WTC11 (cell line): ENCODE measurements around the gene COL13A1. TPM values are rescaled to one million over a fixed set of nuclear protein-coding genes. Genes with fewer than 3 reads are reported as not detected.
A peak's percentile ranks its signal among the peaks of the same experiment; 100 is the strongest.

Experiments used
- ATAC-seq: fragments of 200-7000 bp; cut with Tn5 transposase; 2 replicates; pipeline ENCODE4 v1.10.0; 2021; ENCODE audit warnings: mild to moderate bottlenecking, moderate library complexity
- CTCF ChIA-PET: fragments of 300-600 bp; sonication (Branson Sonifier 250); formaldehyde crosslinking; loops from one replicate; lab custom pipeline; 2021; ENCODE audit warnings: antibody characterized with exemption; lab: Charles Lee
- POLR2A ChIA-PET: fragments of 350-600 bp; sonication (Branson Sonifier 250); formaldehyde crosslinking; loops from one replicate; lab custom pipeline; 2021; ENCODE audit warnings: antibody characterized with exemption; lab: Charles Lee
- DNase-seq: peaks from one replicate; pipeline ENCODE4 v3.0.0; 2021; ENCODE audit warnings: low spot score
- H3K27ac Mint-ChIP-seq: 2 replicates; pipeline ENCODE4 v1.8.0; 2021; ENCODE audit warnings: mixed read lengths
- H3K27me3 Mint-ChIP-seq: 2 replicates; pipeline ENCODE4 v1.8.0; 2021; ENCODE audit warnings: low read depth, mild to moderate bottlenecking, moderate library complexity, mixed read lengths
- H3K36me3 Mint-ChIP-seq: 2 replicates; pipeline ENCODE4 v1.8.0; 2021; ENCODE audit warnings: mixed read lengths
- H3K4me1 Mint-ChIP-seq: 2 replicates; pipeline ENCODE4 v1.8.0; 2022; ENCODE audit warnings: mixed read lengths
- H3K4me3 Mint-ChIP-seq: 2 replicates; pipeline ENCODE4 v1.8.0; 2021; ENCODE audit warnings: mild to moderate bottlenecking, moderate library complexity, mixed read lengths
- H3K9me3 Mint-ChIP-seq: 2 replicates; pipeline ENCODE4 v1.8.0; 2021; ENCODE audit warnings: mixed read lengths
- CREM ChIP-seq: sonication (generic); formaldehyde crosslinking; IDR thresholded peaks from 2 replicates; pipeline ENCODE4 v1.8.1; 2022; ENCODE audit warnings: mild to moderate bottlenecking, missing genetic modification reagents, moderate library complexity
- ESRRA ChIP-seq: sonication (generic); formaldehyde crosslinking; IDR thresholded peaks from 2 replicates; pipeline ENCODE4 v1.8.1; 2022; ENCODE audit warnings: mild to moderate bottlenecking, missing genetic modification reagents, borderline replicate concordance
- FOXJ3 ChIP-seq: sonication (generic); formaldehyde crosslinking; IDR thresholded peaks from 2 replicates; pipeline ENCODE4 v1.9.0; 2021; ENCODE audit warnings: missing genetic modification reagents, mild to moderate bottlenecking, borderline replicate concordance
- FOXP1 ChIP-seq: sonication (generic); formaldehyde crosslinking; IDR thresholded peaks from 2 replicates; pipeline ENCODE4 v1.8.0; 2022; ENCODE audit warnings: missing genetic modification reagents, mild to moderate bottlenecking, moderate library complexity, borderline replicate concordance
- KAT7 ChIP-seq: sonication (generic); formaldehyde crosslinking; IDR thresholded peaks from 2 replicates; pipeline ENCODE4 v1.8.1; 2023; ENCODE audit warnings: missing genetic modification reagents, mild to moderate bottlenecking, borderline replicate concordance
- MXD4 ChIP-seq: fragments of 250-450 bp; sonication (Bioruptor Pico); IDR thresholded peaks from 2 replicates; pipeline ENCODE4 v1.8.0; 2021; ENCODE audit warnings: mild to moderate bottlenecking, moderate library complexity, borderline replicate concordance
- RELA ChIP-seq: sonication (generic); formaldehyde crosslinking; IDR thresholded peaks from 2 replicates; pipeline ENCODE4 v1.8.1; 2022; ENCODE audit warnings: missing genetic modification reagents, mild to moderate bottlenecking, borderline replicate concordance
- SMAD3 ChIP-seq: sonication (generic); formaldehyde crosslinking; IDR thresholded peaks from 2 replicates; pipeline ENCODE4 v1.8.0; 2022; ENCODE audit warnings: missing genetic modification reagents, mild to moderate bottlenecking, borderline replicate concordance
- SOX15 ChIP-seq: fragments of 250-450 bp; sonication (Bioruptor Pico); IDR thresholded peaks from 2 replicates; pipeline ENCODE4 v1.9.0; 2021; ENCODE audit warnings: mild to moderate bottlenecking
- TEAD1 ChIP-seq: sonication (generic); formaldehyde crosslinking; IDR thresholded peaks from 2 replicates; pipeline ENCODE4 v1.8.0; 2022; ENCODE audit warnings: mild to moderate bottlenecking, missing genetic modification reagents
- ZNF317 ChIP-seq: sonication (generic); formaldehyde crosslinking; IDR thresholded peaks from 2 replicates; pipeline ENCODE4 v1.8.1; 2023; ENCODE audit warnings: low read depth, mild to moderate bottlenecking, moderate library complexity, missing genetic modification reagents, borderline replicate concordance
- ZNF423 ChIP-seq: fragments of 250-450 bp; sonication (Bioruptor Pico); IDR thresholded peaks from 2 replicates; pipeline ENCODE4 v2.1.2; 2022; ENCODE audit warnings: mild to moderate bottlenecking, moderate library complexity
- ZNF671 ChIP-seq: fragments of 250-450 bp; sonication (Bioruptor Pico); IDR thresholded peaks from 2 replicates; pipeline ENCODE4 v1.8.0; 2021; ENCODE audit warnings: mild to moderate bottlenecking
- total RNA-seq: library from RNA; stranded (reverse); gene quantifications from 3 replicates; pipeline ENCODE4 v1.2.3, GENCODE V29; 2021
- TF ChIP-seq, protein P1 (sequence below): sonication (generic); formaldehyde crosslinking; IDR thresholded peaks from 2 replicates; pipeline ENCODE4 v1.8.1; 2022; ENCODE audit warnings: low read depth, missing genetic modification reagents, borderline replicate concordance
- TF ChIP-seq, protein P2 (sequence below): fragments of 200-600 bp; IDR thresholded peaks from 2 replicates; pipeline ENCODE4 v1.8.0; 2022; ENCODE audit warnings: antibody characterized with exemption
- TF ChIP-seq, protein P3 (sequence below): sonication (generic); formaldehyde crosslinking; IDR thresholded peaks from 2 replicates; pipeline ENCODE4 v1.8.0; 2022; ENCODE audit warnings: missing genetic modification reagents
- TF ChIP-seq, protein P4 (sequence below): sonication (generic); formaldehyde crosslinking; IDR thresholded peaks from 2 replicates; pipeline ENCODE4 v1.8.1; 2023; ENCODE audit warnings: mild to moderate bottlenecking, missing genetic modification reagents
- TF ChIP-seq, protein P5 (sequence below): sonication (generic); formaldehyde crosslinking; IDR thresholded peaks from 2 replicates; pipeline ENCODE4 v1.8.1; 2023; ENCODE audit warnings: mild to moderate bottlenecking, missing genetic modification reagents

COL13A1 gene
- total RNA-seq, 1 experiment from 2014 or later = 7.1 TPM

DNA sequence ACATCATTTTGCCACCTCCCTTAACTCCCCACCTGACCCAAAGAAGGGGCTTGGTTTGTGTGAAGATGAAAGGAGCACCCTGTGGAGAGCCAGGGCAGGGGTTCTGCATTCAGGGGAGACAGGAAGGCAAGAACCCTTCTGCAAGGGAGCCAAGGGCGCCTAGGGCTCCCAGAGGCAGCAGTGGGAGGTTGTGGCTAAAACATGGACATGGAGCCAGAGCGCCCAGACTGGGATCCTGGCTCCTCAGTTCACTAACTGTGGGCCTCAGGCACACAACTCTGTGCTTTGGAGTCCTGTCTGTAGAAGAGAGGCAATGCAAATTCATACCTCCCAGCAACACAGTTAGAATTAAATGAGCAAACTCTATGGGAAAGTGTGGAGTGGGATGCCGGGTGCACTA, 127.9 kb downstream of the COL13A1 start:
- CTCF ChIA-PET = no interaction called here
- peaks cover 6% of the 10 kb centered on the region for H3K9me3 Mint-ChIP-seq
- peak; percentile 67 for ATAC-seq
- TF ChIP-seq ZNF671 (CRISPR knock-in tag) (no peak), SMAD3 (CRISPR knock-in tag) (no peak), FOXJ3 (CRISPR knock-in tag) (no peak), ZNF423 (CRISPR knock-in tag) (peak; percentile 64; the same call in 1 of the 2 replicates), RELA (no peak)
- TF ChIP-seq, protein P1, sequence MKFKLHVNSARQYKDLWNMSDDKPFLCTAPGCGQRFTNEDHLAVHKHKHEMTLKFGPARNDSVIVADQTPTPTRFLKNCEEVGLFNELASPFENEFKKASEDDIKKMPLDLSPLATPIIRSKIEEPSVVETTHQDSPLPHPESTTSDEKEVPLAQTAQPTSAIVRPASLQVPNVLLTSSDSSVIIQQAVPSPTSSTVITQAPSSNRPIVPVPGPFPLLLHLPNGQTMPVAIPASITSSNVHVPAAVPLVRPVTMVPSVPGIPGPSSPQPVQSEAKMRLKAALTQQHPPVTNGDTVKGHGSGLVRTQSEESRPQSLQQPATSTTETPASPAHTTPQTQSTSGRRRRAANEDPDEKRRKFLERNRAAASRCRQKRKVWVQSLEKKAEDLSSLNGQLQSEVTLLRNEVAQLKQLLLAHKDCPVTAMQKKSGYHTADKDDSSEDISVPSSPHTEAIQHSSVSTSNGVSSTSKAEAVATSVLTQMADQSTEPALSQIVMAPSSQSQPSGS (CRISPR knock-in tag) = no peak
- TF ChIP-seq, protein P2, sequence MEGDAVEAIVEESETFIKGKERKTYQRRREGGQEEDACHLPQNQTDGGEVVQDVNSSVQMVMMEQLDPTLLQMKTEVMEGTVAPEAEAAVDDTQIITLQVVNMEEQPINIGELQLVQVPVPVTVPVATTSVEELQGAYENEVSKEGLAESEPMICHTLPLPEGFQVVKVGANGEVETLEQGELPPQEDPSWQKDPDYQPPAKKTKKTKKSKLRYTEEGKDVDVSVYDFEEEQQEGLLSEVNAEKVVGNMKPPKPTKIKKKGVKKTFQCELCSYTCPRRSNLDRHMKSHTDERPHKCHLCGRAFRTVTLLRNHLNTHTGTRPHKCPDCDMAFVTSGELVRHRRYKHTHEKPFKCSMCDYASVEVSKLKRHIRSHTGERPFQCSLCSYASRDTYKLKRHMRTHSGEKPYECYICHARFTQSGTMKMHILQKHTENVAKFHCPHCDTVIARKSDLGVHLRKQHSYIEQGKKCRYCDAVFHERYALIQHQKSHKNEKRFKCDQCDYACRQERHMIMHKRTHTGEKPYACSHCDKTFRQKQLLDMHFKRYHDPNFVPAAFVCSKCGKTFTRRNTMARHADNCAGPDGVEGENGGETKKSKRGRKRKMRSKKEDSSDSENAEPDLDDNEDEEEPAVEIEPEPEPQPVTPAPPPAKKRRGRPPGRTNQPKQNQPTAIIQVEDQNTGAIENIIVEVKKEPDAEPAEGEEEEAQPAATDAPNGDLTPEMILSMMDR = no peak
- TF ChIP-seq, protein P3, sequence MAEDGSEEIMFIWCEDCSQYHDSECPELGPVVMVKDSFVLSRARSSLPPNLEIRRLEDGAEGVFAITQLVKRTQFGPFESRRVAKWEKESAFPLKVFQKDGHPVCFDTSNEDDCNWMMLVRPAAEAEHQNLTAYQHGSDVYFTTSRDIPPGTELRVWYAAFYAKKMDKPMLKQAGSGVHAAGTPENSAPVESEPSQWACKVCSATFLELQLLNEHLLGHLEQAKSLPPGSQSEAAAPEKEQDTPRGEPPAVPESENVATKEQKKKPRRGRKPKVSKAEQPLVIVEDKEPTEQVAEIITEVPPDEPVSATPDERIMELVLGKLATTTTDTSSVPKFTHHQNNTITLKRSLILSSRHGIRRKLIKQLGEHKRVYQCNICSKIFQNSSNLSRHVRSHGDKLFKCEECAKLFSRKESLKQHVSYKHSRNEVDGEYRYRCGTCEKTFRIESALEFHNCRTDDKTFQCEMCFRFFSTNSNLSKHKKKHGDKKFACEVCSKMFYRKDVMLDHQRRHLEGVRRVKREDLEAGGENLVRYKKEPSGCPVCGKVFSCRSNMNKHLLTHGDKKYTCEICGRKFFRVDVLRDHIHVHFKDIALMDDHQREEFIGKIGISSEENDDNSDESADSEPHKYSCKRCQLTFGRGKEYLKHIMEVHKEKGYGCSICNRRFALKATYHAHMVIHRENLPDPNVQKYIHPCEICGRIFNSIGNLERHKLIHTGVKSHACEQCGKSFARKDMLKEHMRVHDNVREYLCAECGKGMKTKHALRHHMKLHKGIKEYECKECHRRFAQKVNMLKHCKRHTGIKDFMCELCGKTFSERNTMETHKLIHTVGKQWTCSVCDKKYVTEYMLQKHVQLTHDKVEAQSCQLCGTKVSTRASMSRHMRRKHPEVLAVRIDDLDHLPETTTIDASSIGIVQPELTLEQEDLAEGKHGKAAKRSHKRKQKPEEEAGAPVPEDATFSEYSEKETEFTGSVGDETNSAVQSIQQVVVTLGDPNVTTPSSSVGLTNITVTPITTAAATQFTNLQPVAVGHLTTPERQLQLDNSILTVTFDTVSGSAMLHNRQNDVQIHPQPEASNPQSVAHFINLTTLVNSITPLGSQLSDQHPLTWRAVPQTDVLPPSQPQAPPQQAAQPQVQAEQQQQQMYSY (CRISPR knock-in tag) = peak; percentile 97
- TF ChIP-seq, all 79 proteins: peak for 2
- H3K4me3 Mint-ChIP-seq = no peak overlapping the region
- H3K27ac Mint-ChIP-seq = no peak overlapping the region
- H3K27me3 Mint-ChIP-seq = no peaks in the 10 kb centered on the region; the same call in 1 of the 2 replicates
- H3K4me1 Mint-ChIP-seq = peaks cover 14% of the 10 kb centered on the region
- POLR2A ChIA-PET = no interaction called here
- peak; percentile 27 for DNase-seq
- no peaks in the 10 kb centered on the region for H3K36me3 Mint-ChIP-seq

DNA sequence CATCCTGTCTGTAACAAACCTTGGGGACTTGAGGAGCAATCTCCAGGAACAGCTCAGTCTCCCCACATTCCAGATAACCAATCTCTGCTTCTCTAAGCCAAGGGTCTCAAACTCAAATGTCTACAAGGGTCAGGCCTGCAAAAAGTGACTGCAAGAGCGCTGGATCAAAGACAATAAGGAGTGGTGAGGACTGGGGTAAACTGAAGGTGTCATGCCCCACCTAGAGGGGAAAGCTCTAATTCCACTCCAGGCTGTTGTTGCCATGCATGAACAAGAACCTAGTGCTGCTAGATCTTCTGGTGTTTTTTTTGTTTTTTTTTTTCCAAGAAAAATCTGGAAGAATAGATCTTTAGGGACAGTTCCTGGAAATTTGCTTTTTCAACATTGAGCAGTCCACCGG, 133.1 kb downstream of the COL13A1 start:
- no peaks in the 10 kb centered on the region for H3K36me3 Mint-ChIP-seq
- POLR2A ChIA-PET = no interaction called here
- CTCF ChIA-PET = interaction anchor here (0.8 to 2.3 kb wide), 11 partner anchors 10 to 527 kb away, joined by 3 to 16 read pairs (median 6); no protein-coding TSS in a partner anchor
- no peaks in the 10 kb centered on the region for H3K9me3 Mint-ChIP-seq
- H3K27ac Mint-ChIP-seq = no peak overlapping the region
- no peak overlapping the region for H3K4me3 Mint-ChIP-seq
- peaks cover under 1% of the 10 kb centered on the region; the same call in 1 of the 2 replicates for H3K4me1 Mint-ChIP-seq
- ATAC-seq = no peak
- H3K27me3 Mint-ChIP-seq = no peaks in the 10 kb centered on the region
- TF ChIP-seq, protein P4, sequence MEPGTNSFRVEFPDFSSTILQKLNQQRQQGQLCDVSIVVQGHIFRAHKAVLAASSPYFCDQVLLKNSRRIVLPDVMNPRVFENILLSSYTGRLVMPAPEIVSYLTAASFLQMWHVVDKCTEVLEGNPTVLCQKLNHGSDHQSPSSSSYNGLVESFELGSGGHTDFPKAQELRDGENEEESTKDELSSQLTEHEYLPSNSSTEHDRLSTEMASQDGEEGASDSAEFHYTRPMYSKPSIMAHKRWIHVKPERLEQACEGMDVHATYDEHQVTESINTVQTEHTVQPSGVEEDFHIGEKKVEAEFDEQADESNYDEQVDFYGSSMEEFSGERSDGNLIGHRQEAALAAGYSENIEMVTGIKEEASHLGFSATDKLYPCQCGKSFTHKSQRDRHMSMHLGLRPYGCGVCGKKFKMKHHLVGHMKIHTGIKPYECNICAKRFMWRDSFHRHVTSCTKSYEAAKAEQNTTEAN (CRISPR knock-in tag) = no peak
- TF ChIP-seq SOX15 (CRISPR knock-in tag) = no peak
- no peak for TF ChIP-seq KAT7
- no peak for TF ChIP-seq ZNF317
- TF ChIP-seq TEAD1 (CRISPR knock-in tag) = no peak
- TF ChIP-seq FOXP1 (CRISPR knock-in tag) = no peak
- TF ChIP-seq, all 79 proteins: peak for 0
- no peak for DNase-seq

DNA sequence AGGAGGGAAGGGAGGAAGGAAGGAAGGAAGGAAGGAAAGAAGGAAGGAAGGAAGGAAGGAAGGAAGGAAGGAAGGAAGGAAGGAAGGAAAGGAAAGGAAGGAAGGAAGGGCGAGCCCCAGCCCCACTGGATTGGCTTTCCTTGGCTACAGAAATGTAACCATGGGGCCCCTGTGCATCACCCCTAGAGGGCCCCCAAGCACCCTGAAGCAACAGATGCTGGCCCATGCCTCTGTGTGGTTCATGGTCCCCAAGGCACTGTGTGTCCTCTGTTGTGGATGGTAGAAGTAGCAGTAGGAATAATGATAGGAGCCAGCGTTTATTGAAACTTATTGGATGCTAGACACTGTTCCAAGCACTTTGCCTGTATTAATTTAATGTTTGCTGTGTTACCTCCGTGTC, 134.4 kb downstream of the COL13A1 start:
- DNase-seq (peak; percentile 41), ATAC-seq (peak; percentile 81)
- no peaks in the 10 kb centered on the region; the same call in 1 of the 2 replicates for H3K27me3 Mint-ChIP-seq
- no peaks in the 10 kb centered on the region for H3K4me1 Mint-ChIP-seq
- no peaks in the 10 kb centered on the region for H3K9me3 Mint-ChIP-seq
- H3K4me3 Mint-ChIP-seq = no peak overlapping the region
- POLR2A ChIA-PET = no interaction called here
- TF ChIP-seq ZNF671 (CRISPR knock-in tag) (no peak), ESRRA (CRISPR knock-in tag) (no peak), ZNF317 (no peak), MXD4 (CRISPR knock-in tag) (no peak), CREM (CRISPR knock-in tag) (no peak), SOX15 (CRISPR knock-in tag) (no peak)
- TF ChIP-seq, protein P5, sequence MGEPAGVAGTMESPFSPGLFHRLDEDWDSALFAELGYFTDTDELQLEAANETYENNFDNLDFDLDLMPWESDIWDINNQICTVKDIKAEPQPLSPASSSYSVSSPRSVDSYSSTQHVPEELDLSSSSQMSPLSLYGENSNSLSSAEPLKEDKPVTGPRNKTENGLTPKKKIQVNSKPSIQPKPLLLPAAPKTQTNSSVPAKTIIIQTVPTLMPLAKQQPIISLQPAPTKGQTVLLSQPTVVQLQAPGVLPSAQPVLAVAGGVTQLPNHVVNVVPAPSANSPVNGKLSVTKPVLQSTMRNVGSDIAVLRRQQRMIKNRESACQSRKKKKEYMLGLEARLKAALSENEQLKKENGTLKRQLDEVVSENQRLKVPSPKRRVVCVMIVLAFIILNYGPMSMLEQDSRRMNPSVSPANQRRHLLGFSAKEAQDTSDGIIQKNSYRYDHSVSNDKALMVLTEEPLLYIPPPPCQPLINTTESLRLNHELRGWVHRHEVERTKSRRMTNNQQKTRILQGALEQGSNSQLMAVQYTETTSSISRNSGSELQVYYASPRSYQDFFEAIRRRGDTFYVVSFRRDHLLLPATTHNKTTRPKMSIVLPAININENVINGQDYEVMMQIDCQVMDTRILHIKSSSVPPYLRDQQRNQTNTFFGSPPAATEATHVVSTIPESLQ (CRISPR knock-in tag) = no peak
- CTCF ChIA-PET = interaction anchor here (0.8 kb wide), 1 partner anchor 210 kb away, joined by 3 read pairs; the partner anchor contains the start of gene TYSND1
- no peak overlapping the region for H3K27ac Mint-ChIP-seq
- no peaks in the 10 kb centered on the region for H3K36me3 Mint-ChIP-seq
